Activated T-cell treated with anti-CD3 and anti-CD28 coated beads for 48 hours (primary cell): ENCODE results near the gene HOXB7.

ENCODE experiments used
- DNase-seq: peaks from one replicate; pipeline ENCODE4 v3.0.0-alpha.2; 2020; ENCODE audit warnings: low read depth

HOXB7 gene

DNA sequence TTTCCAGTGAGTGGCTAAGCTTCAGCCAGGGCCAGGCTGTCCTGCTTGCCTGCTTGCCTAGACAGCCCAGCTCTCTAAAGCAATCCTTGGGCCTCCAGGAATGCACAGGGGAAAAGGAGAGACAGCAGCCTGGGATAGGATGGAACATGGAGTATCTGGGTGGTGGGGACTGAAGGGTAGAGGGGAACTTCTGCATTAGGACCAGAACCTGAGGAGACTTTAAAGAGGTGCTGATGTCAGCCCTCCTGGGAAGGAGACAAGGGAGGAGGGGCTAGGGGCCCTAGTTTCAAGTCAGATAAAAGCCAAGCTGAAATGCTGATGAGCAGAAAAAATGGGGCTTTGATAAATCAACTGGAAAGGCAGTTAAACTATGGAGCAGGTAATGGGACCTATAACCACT lies 1.8 kb downstream of the HOXB7 start:
- DNase-seq = no peak

DNA sequence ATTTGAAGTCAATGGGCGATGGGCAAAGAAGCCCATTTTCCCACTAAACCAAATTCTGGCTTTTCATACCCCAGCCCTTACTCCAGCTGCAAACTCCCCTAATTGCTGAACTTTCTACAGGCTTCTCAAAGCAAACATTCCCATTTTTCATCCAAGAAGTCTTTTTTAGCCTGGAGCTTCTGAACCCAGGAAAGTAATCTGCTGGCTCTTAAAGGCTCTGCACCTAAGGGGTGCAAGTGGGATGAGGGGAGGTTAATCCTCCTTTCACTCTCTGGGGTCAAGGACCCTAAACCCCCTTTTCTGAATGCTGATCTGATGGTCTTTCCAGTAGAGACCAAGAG lies 2.4 kb downstream of the HOXB7 start:
- DNase-seq = no peak

DNA sequence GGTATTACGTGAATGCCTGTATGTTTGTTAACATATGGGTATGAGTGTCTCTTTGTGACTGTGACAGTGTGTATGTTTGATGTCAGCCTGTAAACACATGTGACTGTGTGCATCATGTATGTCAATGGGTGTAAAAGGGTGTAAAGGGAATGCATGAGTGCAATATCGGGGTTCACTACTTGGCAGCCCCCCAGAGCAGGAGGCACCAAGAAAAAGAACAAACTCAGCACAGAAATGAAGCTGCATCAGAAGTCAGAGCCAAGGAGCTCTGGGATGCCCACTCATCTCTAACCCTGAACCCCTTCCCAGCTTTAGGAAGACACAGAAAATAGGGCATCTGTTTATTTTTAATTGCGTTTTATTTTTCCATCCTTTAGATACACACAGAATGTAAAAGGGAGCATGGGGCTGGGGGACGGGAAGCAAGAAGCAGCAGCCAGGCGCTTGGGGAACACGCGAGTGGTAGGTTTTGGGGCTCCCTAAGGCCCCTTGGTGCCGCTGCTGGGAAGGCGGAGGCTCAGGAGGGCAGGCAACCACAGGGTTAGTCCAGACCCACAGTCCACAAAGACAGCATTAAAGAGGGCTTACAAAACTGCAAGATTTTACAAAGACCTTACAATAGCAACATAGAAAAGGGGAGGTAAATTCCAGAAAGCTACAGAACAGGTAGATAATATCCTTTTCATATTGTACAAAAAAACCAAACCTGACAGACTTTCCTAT lies 3.8 kb downstream of the HOXB7 start:
- no peak for DNase-seq

DNA sequence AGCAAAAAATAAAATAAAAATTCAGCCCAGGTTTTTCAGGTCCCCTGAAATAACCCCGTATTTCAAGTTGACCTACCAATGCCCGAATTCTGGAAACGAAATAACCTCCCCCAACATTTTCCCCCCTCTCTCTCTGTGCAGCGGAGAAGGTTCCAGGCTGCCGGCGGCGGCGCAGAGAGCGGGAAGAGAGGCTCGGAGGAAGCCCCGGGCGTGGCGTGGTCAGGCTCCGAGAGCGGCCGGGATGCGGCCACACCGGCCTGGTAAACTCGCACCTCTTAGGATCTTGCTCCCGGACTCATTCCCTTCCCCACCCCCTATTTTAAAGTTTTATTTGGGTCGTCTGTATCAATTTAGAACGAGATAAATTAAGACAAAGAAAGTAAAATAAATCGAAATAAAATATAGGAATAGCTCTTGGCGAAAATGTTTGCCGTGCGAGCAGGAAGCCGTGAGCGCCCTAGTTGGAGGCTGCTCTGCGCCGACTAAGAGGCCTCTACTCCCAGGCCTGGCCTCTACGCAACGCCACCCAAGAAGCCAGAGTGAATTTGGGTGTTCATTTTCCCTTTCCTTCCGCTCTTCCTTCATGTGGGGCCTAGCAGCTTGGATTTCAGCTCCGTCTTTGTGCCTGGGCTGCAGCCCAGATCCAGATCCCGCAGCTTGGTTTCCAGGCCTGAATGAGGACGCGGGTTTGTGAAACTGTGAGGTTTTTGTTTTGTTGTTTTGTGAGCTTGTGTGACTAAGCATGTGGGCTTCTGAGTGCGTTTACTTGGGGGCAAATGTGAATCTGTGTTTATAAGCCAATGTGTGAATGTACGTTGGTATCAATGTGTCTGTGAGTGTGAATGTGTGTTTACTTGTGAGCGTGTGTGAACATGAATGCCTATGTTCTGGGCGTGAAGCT lies 4.6 kb downstream of the HOXB7 start:
- DNase-seq = no peak

DNA sequence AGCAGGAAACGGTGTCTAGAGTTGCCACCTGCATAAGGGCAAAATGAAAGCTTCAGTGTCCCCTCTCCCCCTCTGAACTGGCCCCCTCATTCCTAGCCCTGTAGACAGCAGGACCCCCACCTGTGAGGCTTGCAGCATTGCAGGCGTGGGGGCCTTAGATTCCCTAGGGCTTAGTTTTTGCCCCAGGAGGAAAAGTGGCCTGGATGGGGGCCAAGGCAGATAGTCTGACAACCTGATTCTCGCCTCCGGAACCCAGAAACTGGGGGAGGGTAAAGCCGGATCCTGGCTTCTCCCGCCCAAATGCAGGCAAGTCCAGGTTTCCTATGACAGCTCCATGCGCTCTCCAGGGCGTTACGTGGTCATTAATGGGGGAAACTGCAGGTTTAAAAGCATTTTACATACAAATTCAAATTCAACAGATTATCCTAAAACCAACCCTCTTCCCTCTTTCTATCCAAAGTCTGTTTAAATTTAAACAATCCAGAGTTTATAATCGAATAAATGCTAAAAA lies 5.4 kb downstream of the HOXB7 start:
- DNase-seq = no peak

DNA sequence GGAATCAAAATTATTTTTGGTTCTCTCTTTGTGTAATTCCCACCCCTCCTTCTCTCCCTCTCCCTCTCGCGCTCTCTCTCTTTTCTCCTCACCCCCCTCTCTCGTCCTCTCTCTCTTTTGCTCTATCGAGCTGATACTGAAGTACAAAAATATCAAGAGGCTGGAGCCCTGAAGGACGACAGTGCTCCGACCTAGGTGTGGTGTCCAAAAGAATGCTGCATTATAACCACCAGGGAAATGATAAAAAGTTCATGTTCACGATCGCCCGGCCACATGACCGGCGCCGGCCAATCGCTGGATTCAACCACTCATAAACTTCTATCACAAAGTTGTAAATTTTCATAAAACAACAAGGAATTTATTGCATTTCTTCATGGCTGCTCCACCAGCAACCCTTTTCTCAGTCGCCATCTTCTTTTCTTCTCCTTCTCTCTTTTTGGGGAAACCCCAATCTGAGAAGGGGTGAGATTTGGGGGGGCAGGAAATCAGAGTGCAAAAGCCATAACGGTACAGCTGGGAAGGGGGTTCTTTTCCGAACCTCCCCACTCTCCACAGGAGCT lies 6.0 kb downstream of the HOXB7 start, which contains the start of gene HOXB6:
Gene HOXB6, minus strand, starts transcription at position 217 of the 560 bp plus-strand sequence. CDS start 6,836 bp downstream, outside the sequence.
- DNase-seq = no peak

DNA sequence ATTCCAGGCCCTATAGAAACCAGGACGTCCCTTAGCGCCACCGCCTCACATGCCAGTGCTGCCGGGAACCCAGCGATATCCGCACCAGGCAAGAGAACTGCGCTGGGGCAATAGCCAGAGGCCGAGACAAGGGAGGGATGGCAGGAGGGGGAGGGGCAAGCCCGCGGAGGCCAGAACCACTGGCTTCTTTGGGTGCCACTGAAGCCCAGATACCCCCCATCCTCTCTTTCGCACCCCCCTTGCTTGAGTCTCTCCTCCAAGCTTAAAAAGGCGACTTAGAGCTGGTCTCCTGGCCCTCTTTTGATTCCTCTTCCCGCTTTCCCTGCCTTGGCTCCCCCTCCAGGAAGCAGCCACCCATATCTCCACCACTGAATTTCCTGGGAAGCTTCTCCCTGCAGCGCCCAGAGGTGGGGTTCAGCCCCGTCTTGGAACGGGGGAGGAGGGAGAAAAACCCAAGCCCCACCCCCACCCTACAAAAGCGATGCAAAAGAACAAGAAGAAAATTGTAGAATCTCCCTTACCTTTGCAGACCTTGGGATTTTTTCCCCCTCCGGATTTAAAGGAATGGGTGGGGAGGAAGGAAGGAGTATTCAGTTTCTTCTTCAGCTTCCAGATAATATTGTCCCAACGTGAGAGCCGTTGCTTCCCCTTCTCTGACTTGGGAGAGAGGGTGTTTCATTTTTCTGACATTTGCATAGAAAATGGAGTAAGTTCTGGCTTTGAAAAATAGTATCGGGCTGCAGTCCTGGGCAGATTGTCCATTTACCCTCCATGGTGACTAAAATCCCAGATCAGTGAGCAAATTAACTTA lies 6.7 kb downstream of the HOXB7 start:
- no peak for DNase-seq

DNA sequence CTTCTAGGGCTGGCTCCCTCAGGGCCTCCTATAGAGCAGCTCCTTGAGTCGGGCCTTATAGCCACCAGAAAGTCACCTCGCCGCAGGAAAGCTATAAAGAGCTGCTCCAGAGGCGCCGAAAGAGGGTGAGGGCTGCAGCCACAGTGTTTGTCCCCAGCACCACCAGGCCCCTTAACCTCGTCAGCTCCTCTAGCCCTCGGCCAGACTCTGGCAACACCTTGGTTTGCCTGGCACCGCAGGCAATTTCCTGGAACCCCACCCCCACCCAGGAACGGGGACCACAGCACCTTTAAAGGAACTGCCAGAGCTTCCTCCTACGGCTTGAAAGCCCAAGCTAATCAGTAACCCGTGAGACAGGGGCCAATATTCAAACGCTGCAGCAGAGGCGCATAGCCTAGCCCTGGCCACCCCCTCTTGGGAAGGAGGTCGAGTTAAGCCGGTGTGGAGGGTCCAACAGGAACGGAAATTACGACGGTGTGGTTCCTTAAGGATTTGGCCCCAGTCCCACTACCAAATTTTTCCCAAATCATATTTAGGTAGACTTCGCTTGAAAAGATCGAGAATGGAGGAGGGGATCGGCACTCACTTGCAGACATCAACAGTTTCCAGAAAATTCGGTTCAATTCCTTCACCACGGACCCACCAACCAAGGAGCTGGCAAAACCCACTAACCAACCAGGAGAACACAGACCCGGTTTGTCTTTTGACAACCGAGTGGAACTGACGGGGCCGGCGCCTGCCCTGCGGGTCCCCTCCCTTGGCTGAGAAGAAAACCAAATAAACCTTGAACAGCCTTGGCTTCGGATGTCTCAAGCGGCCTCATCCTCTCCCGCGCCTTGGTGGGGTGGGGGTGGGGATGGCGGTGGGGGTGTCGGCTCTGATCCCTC lies 9.0 kb downstream of the HOXB7 start:
- DNase-seq = no peak

DNA sequence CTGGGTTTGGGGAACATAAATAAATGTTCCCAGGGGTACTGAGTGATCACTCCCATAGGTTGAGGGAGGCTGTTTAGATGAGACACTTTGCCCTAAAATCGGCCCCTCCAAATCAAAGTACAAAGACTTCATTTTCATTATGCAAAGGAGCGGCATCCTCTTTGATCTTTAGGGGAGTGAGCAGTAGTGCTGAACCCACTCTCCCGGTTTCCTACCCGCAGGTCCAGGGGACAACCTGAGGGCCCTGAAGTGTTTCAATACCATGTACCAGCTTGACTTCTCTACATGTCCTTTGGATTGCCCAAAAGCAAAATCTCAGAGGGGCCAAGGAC lies 9.6 kb downstream of the HOXB7 start:
- DNase-seq = no peak

DNA sequence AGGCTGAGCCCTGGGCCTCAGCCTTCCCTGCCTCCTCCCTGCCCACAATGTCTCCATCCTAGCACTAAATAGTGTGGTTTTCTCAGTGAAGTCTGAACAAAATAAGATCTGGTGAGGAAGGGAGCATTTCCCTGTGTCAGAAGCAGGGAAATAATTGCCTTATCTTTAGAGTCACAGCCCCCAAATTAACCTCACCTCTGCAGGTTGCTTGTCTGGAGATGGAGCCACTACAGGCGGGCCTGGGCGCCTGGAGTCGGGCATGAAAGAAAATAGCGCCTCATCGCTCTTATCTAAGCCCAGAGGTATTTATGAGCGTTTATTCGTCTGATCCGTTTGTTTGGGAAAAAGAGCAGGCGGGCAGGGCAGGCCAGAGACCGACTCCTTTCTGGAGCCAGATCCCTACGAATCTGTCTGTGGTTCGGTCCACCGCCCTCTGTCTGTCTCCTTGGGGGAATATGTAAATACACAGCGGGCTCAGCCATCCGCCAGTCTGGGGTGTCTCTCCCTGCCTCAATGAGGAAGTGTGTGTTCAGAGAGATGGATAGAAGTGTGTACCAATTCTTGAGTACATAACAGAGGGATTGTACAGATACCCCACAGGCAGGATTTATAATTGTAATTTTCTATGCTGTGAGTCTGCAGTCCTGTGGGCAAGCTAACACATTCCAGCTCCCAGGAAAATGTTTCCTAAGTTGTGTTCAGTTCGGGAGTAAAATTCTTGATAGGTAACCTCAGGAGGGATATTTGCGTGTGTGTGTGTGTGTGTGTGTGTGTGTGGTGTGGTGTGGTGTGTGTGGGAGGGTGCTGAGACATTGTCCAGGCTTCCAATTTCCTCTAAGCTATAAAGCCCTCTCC lies 10.3 kb downstream of the HOXB7 start:
- no peak for DNase-seq

DNA sequence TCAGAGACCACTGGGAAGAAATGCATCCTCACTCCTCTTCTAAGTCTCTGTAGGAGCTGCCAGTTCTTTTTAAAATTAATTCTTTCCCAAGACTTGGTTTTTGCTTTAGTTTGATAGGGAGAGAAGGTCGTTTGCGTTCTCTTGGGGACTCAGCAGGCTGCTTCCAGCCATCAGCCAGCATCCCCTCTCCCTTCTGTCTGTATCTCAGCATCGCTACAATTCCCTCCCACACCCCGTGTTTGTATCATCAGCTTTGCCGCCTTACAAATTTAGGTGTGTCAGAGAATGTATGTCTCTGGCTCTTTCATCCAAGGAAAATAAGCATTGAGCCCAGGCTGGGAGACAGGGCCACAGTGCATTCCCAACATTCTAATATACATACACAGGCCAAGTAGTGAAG lies 11.5 kb downstream of the HOXB7 start:
- no peak for DNase-seq

DNA sequence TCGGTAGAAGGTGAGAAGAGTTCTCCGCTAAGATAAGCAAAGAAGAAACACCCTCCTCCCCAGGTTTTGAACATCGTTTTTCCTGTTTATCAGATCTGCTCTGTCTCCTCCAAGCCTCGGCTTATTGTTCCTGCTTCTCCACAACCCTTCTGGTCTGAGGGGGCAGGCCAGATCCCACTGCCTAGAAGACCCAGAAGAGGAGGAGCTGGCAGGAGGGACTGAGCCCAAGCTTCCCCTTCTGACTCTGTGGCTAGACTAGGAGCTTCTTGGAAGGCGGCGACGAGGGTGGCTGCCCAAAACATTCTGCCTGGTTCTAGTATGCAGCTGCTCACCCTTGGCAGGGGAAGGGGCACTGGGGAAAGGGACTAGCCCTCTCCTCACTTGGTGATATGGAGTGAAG lies 12.1 kb downstream of the HOXB7 start:
- DNase-seq = no peak

DNA sequence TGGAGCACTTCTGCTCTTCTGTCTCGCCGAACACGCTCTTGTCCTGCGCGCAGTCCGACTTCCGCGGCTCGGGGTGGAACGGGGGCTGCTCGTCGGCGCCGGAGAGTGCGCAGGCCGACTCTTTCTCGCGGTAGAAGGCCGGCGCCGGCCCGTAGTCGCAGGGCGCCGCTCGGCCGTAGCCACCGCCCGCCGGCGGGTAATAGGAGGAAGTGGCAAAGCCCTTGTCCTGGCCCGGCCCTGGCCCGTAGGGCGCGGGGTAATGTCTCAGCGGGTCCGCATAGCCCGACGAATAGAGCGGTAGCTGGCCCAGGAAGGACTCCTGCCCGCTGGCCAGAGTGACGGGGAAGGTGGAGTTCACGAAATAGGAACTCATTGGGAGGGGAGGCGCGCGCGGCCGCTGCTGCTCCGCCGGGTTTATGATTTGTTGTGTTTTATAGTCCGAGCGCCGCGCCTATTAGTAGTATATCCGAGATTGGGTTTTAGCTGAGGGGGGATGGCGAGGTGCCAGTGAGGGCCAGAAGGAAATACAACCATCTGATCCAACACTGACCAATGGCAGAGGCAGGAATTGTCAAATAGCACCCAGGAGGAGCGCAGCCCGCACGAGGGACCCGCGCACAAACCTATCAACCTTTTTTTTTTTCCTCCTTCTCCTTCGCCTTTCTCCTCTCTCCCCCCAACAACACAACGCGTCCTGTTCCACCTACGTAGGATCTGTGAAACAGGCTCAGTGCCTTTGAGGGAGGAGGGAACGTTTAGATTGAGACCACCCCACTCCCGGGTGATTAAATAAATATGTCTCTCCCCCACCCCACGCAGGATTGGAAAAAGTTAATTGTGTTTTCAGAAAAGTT lies 12.8 kb downstream of the HOXB7 start:
- DNase-seq = no peak

DNA sequence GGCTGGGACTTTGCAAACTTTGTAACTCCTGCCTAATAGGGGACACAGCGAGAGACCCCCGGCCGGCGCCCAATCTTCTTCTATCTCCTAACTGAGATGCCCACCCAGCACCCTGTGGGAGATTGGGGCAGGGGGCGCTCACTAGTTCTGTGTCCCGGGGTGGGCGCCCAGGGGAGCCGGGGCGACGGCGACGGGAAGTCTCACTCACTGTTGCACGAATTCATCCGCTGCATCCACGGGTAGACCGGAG lies 13.4 kb downstream of the HOXB7 start:
- no peak for DNase-seq

DNA sequence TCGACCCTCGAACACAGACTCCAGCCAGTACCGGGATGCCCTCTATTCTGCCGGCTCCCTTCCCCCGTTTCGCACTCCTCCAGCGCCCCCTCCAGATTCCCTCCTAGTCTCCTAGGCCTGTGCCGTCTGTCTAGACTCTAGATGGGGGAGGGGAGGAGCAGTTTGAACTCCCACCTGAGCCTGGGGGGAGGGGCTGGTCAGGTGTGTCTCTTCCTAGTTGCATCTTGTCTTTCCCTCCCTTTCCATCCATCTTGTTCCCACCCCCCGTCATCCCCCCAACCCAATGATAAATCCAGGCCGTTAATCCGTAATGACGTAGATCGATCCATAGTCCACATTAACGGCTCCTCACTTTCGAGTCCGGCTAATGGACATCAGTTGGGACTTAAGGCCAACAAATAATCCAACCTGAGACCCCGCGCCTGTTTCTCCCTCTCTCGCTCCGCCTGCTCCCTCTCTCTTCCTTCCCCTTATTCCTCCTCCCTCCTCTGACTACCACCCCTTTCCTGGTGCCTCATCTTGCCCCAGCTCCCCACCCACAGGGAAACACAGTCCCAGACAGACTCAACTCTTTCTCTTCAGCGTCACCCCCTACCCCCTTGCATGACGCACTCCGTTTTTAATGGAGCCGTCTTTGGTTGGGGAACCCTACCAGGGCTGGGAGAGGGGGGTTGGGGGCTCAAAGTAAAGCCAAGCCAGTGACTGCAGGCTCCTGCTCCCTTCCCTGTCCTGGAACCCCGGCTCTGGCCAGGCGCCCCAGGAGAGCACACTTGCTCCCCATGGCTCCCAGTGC lies 13.9 kb downstream of the HOXB7 start:
- no peak for DNase-seq

DNA sequence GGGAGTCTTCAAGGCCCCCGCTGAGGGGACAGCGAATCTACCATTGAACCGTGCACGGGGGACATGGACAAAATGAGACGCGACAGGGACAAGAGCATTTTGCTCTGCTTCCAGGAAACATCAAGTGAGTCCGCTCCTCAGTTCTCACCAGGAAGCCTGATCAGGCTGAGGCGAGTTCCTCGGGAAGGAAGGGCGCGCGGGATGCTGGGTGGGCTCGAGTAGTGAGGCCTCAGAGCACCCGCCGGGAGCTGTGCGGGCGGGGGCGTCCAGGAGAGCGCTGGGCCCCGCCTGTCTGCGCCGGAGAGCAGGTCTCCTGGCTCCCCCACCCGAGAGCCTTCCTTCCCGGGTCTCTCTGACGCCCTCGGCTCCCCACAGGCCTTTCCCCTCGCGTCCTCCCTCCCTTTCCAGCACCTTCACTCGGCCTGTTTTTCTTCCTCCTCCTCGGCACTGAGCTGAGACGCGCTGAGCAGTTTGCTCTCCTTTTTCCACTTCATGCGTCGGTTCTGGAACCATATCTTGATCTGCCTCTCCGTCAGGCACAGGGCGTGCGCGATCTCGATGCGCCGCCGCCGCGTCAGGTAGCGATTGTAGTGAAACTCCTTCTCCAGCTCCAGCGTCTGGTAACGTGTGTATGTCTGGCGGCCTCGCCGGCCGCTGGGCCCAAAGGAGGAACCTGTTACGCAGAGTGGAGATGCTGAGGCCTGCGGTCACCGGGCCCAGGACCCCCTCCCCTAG lies 14.7 kb downstream of the HOXB7 start:
- DNase-seq = no peak

DNA sequence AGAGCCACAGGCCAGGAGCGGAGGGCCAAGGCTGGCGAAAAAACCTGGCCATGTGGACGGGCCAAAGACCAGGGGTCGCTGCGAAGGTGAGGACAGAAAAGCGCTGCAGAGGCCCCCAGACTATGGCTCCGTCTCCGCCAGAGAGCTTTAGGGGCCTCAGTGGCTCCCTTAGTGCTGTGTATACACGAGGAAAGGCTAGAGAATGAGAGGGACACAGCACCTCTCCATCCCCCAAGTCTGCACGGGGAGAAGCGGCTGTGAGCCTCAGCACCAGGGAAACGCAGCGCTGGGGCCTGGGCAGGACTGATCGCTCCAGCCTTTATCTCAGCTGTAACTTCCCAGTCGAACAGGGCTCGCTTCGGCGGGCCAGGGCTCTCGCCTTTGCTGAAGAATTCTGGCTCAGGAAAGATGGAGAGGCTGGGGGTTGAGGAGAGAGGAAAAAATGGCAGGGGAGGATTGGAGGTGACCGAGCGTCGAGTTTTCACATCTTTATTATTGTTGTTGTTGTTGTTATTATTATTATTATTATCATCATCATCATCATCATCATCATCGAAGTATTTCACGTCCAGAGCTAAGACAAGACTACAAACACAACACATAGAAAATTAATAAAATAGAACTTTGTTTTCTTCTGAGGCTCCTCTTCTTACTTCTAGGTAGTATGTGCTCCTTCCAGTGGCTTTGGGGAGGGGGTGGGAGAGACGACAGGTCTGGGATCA lies 15.4 kb downstream of the HOXB7 start:
- DNase-seq = no peak
